ENCODE data around the gene PROCA1. TPM values are rescaled to one million over a fixed set of nuclear protein-coding genes. Genes with fewer than 3 reads are reported as not detected.

Gene PROCA1
- total RNA-seq, 1 experiment from 2014 or later, result 13.9 TPM

- Histone ChIP-seq H3K27me3 (ENCODE audit: control insufficient read depth, insufficient read depth, low read length) (no peaks in the 10 kb centered on the region), H3K36me3 (replicated peaks; ENCODE audit: control insufficient read depth, insufficient read depth, low read length) (peaks cover 16% of the 10 kb centered on the region), H3K4me3 (ENCODE audit: insufficient read depth, low read depth, low read length) (peak overlapping the region; percentile 63)
- DNase-seq, result peak; percentile 91
Observed at GRCh38 chr17:28712032-28712704, 480 bp upstream of the PROCA1 start.

DNA sequence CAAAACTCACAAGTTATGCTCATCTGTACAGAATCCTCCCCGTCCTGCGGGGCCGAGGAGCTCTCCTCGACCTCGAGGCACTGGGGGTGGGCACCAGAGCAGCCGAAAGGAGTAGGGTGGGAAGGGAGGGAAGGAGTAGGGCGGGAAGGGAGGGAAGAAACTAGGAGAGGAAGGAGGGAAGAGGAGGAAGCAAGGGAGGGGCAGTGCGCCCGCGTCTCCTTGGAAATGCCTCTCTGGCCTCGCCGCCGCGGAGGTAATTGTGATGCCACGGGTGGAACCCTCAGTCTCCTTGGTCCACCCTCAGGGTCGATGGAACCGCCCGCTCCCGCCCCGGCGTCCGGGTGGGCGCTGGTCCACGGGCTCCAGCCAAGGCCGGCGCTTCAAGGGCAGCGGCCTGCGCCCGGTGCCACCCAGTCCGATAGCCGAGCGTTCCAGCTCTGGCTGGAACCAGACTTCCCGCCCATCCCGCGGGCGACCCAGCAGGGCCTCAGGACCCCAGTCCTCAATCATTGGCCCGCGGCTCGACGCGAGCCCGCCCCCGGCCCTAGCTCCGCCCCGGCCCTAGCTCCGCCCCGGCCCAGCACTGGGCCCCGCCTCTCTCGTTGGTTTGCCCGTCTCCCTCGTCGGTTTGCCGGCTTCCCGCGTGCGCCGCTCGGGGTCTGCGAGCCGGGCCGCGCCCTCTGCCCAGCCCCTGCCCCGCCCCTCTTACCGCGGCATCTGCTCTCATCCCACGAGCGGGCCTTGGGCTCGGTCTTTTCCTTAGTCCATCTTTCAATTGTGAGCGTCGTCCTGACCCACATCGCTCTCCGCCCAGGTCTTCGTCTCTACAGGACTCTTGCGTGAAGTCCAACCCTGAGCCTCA is 596 bp downstream of the PROCA1 start:
- H3K27me3 ChIP-seq (ENCODE audit: control insufficient read depth, insufficient read depth, low read length), result no peaks in the 10 kb centered on the region

DNA sequence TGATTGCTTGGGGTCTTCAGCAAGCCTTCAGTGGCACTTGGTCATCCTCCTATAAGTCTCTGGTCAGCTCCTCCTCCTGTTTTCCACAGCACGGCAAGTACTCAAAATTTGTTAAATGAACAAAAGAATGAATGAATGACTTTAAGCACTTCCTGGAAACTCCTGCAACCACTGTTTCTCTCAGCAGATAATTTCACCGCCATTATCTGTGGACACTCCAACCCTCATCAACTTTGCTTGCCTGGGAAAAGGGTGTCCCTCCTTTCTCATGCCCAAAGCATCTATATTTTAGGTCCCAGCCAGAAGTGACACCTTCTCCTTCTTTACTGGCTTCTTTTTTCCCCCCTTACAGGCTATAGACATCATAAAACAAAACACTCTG is 4.4 kb downstream of the PROCA1 start:
- H3K36me3 ChIP-seq (replicated peaks; ENCODE audit: control insufficient read depth, insufficient read depth, low read length), result peaks cover 9% of the 10 kb centered on the region
- DNase-seq, result no peak
- no peaks in the 10 kb centered on the region for H3K27me3 ChIP-seq (ENCODE audit: control insufficient read depth, insufficient read depth, low read length)
- H3K4me3 ChIP-seq (ENCODE audit: insufficient read depth, low read depth, low read length), result no peak overlapping the region

More for the DNA sequence above, 596 bp downstream of the PROCA1 start:
- Histone ChIP-seq H3K4me3 (ENCODE audit: insufficient read depth, low read depth, low read length) (peak overlapping the region; percentile 84), H3K36me3 (replicated peaks; ENCODE audit: control insufficient read depth, insufficient read depth, low read length) (peaks cover 16% of the 10 kb centered on the region)
- peak; percentile 100 for DNase-seq

DNA sequence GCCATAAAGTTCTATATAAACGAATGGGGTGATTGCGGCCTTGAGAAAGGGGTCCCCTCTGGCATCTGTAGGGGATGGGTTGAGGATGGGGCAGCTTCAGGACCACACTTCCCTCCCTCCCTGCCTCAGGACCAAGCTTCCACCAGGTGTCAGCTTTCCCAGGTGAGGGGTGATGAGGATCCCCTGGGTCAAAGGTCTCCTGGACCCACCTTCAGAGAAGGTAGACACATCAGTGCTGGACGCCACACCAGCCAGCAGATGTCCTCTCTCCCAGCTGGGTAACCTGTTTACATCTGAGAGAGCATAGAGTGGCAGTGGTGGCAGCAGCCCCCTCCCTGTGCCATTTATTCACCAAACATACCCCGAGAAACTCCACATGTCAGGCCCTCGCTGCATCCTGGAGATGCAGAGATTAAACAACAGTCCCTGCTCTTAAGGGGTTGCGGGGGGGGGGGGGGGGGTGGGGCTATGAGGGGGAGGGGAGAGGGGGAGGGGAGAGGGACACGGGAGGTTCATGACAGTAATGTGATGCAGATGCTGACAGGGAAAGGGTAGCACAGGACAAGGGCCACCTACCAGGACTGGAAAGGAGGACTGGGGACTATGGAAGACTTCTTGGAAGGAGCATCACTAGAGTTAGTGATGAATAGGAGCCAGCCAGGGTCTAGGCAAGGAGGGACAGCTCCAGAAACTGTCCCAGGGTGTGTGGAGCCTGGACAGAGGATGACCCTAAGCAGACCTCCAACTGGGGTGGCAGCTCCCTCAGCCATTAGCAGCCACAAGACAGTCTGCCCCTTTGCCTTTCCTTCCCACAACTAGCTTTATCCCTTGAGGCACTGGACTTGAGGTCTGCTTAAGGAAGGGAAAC is 5.0 kb downstream of the PROCA1 start:
- H3K27me3 ChIP-seq (ENCODE audit: control insufficient read depth, insufficient read depth, low read length), result no peaks in the 10 kb centered on the region
- peak; percentile 78 for DNase-seq

DNA sequence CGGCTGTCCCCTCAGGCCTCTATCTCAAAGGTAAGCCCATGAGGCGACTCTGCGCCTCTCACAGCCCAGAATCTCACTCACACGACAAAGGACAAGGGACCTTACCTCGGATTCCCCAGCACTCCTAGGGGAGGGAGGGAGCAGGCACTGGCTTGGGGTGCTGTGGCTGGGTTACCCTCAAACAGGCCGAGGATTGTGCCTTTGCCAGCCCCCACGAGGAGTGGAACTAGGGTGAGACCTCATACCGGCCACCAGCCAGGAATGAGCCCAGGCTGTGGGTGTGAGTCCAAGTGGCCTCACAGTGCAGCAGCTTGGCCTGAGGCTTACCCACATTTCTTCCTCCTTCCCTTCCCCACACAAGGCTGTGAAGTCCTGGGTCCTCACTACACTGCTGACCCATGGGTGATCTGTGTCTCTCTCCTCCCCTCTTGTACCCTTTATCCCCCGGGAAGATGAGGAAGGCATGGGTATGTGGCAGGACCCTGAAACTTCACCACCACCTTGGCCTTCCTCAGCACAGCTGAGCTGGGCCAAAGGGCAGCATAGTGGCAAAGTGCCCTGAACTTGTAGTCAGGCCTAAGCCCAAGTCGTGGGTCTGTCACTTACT is 5.9 kb downstream of the PROCA1 start:
- H3K27me3 ChIP-seq (ENCODE audit: control insufficient read depth, insufficient read depth, low read length), result no peaks in the 10 kb centered on the region
- DNase-seq, result peak; percentile 46
- no peak overlapping the region for H3K4me3 ChIP-seq (ENCODE audit: insufficient read depth, low read depth, low read length)

More for the DNA sequence above, 5.0 kb downstream of the PROCA1 start:
- peaks cover 13% of the 10 kb centered on the region for H3K36me3 ChIP-seq (replicated peaks; ENCODE audit: control insufficient read depth, insufficient read depth, low read length)
- no peak overlapping the region for H3K4me3 ChIP-seq (ENCODE audit: insufficient read depth, low read depth, low read length)

GRCh38 chr17:28705074-28705659 is 6.5 kb downstream of the PROCA1 start:
- peak; percentile 47 for DNase-seq
- Histone ChIP-seq H3K4me3 (ENCODE audit: insufficient read depth, low read depth, low read length) (no peak overlapping the region), H3K27me3 (ENCODE audit: control insufficient read depth, insufficient read depth, low read length) (no peaks in the 10 kb centered on the region), H3K36me3 (replicated peaks; ENCODE audit: control insufficient read depth, insufficient read depth, low read length) (peaks cover 25% of the 10 kb centered on the region)

More for the DNA sequence above, 5.9 kb downstream of the PROCA1 start:
- peaks cover 19% of the 10 kb centered on the region for H3K36me3 ChIP-seq (replicated peaks; ENCODE audit: control insufficient read depth, insufficient read depth, low read length)

DNA sequence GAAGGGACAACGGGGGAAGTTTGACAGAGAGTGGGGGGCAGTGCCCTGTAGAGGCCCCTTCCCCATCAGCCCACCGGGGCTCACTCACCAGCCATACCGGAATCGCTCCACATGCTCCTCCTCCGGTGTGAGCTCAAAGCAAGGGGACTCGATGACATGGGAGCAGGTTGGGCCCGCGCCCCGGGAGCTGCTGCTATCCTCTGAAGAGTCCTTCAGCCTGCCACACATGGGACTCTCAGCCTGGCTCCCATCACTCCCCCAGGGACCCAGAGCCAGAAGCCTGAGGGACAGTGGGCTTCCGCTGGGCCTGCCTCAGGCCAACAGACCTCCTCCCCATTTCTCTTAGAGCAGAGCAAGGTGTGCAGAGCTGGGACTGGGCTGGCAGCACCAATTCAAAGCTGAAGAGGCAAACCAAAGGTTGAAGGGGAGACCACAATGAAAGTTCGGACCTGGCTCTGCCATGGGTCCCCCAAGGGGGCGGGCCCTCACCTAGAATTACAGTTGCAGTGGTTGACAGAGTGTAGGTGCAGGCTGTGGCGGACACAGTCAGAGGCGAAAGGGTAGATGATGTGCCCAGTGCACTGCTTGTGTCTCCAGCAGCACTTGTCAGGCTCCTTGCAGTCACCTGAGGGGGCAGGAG is 7.3 kb downstream of the PROCA1 start:
- H3K4me3 ChIP-seq (ENCODE audit: insufficient read depth, low read depth, low read length), result no peak overlapping the region
- H3K27me3 ChIP-seq (ENCODE audit: control insufficient read depth, insufficient read depth, low read length), result no peaks in the 10 kb centered on the region
- peaks cover 34% of the 10 kb centered on the region for H3K36me3 ChIP-seq (replicated peaks; ENCODE audit: control insufficient read depth, insufficient read depth, low read length)
- DNase-seq, result peak; percentile 48

DNA sequence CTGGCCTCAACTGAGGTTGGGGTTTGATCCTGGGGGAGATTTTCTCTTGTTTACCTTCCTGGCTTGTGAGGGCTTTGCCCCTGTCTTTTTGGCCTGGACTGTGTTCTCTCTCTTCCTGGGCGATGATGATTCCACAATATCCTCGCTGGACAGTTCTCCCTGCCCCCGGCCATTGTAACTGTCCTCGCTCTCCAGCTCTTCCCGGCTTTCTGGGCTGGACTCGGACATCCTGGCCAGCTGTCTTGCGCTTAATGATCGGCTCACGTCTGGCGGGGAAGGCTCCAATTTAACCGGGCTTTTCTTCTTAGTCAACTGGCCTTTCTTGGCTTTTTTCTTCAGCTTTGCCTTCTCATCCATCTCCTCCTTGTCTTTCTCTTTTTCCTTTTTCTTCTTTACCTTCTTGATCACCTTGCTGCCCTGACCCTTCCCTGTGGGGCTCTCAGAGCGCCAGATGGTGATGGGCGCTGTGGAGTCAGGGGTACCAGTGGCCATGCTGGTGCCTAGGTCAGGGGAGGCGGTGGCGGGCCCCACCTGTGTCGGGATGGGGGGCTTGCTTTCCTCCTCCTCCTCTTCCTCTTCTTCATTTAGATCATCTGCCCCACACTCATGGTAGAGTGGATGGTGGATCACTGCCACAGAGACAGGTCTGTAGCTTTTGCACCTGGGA is 8.0 kb downstream of the PROCA1 start:
- DNase-seq, result no peak
- Histone ChIP-seq H3K36me3 (replicated peaks; ENCODE audit: control insufficient read depth, insufficient read depth, low read length) (peaks cover 39% of the 10 kb centered on the region), H3K27me3 (ENCODE audit: control insufficient read depth, insufficient read depth, low read length) (no peaks in the 10 kb centered on the region), H3K4me3 (ENCODE audit: insufficient read depth, low read depth, low read length) (no peak overlapping the region)

- H3K27me3 ChIP-seq (ENCODE audit: control insufficient read depth, insufficient read depth, low read length), result no peaks in the 10 kb centered on the region
- no peak overlapping the region for H3K4me3 ChIP-seq (ENCODE audit: insufficient read depth, low read depth, low read length)
- peak; percentile 47 for DNase-seq
- H3K36me3 ChIP-seq (replicated peaks; ENCODE audit: control insufficient read depth, insufficient read depth, low read length), result peaks cover 48% of the 10 kb centered on the region
Observed at GRCh38 chr17:28702752-28703150, 8.9 kb downstream of the PROCA1 start.

DNA sequence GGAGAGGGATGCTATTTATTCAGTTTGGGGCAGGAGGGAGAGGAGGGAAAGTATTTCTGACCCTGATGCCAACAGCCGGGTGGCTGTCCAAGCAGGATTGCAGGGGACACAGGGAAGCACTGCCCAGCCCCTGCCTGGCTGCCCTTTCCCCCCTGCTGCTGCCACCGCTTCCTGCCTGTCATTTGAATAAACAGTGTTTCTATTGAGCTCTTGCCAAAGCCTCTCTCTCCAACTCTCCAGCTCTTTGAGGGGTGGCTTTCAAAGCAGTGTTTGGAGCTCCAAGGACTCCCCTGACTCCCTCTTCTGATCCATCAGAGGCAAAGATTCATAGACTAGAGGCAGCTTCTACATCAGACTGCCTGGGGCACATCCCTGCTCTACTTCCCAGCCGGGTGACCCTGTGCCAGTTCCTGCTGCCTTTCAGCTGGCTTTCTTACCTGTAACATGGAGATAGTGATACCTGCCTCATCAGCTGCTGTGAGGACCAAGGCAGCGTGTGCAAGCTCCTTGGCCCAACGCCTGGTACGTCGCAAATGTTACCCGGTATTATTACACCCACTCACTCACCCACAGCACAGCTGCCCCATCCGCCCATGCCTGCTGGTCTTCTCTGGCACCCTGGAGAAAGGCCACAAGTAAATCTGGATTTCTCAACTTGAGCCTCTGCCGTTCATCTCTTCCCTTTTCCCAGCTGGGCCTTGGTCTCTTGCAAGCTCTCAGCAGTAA is 9.5 kb downstream of the PROCA1 start:
- H3K27me3 ChIP-seq (ENCODE audit: control insufficient read depth, insufficient read depth, low read length), result no peaks in the 10 kb centered on the region
- peak; percentile 35 for DNase-seq
- peaks cover 54% of the 10 kb centered on the region for H3K36me3 ChIP-seq (replicated peaks; ENCODE audit: control insufficient read depth, insufficient read depth, low read length)
- H3K4me3 ChIP-seq (ENCODE audit: insufficient read depth, low read depth, low read length), result no peak overlapping the region

- peaks cover 61% of the 10 kb centered on the region for H3K36me3 ChIP-seq (replicated peaks; ENCODE audit: control insufficient read depth, insufficient read depth, low read length)
- no peak overlapping the region for H3K4me3 ChIP-seq (ENCODE audit: insufficient read depth, low read depth, low read length)
- DNase-seq, result peak; percentile 55
- no peaks in the 10 kb centered on the region for H3K27me3 ChIP-seq (ENCODE audit: control insufficient read depth, insufficient read depth, low read length)
Observed at GRCh38 chr17:28700830-28701492, 10.7 kb downstream of the PROCA1 start.

DNA sequence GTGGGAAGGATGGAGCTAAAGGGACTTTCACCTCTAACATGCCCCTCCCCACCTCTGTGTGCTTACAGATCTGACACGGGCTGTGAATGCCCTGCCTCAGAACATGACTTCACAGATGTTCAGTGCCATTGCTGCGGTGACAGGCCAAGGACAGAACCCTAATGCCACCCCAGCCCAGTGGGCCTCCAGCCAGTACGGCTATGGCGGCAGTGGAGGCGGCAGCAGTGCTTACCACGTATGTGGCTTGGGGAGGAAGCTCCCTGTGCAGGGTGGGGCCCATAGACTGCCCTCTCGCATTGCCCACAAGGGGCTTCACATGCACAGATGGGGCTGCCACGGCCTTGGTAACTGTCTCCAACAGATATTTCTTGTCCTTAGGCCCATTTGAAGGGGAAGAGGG is 11.4 kb downstream of the PROCA1 start:
- H3K36me3 ChIP-seq (replicated peaks; ENCODE audit: control insufficient read depth, insufficient read depth, low read length), result peaks cover 65% of the 10 kb centered on the region
- H3K4me3 ChIP-seq (ENCODE audit: insufficient read depth, low read depth, low read length), result no peak overlapping the region
- no peak for DNase-seq
- H3K27me3 ChIP-seq (ENCODE audit: control insufficient read depth, insufficient read depth, low read length), result no peaks in the 10 kb centered on the region
